ENCODE measurements around the gene RTRAF.

The RTRAF gene

GRCh38 chr14:51967521-51967920 lies 21.8 kb upstream of the RTRAF start:
- Histone ChIP-seq H3K9me3 (ENCODE audit: control insufficient read depth, insufficient read depth, low read length) (no peaks in the 10 kb centered on the region), H3K36me3 (ENCODE audit: control insufficient read depth, insufficient read depth, low read length) (no peaks in the 10 kb centered on the region)

GRCh38 chr14:51969852-51970540 lies 19.4 kb upstream of the RTRAF start:
- H3K36me3 ChIP-seq (ENCODE audit: control insufficient read depth, insufficient read depth, low read length) = no peaks in the 10 kb centered on the region
- H3K9me3 ChIP-seq (ENCODE audit: control insufficient read depth, insufficient read depth, low read length) = no peaks in the 10 kb centered on the region
- H3K9ac ChIP-seq (ENCODE audit: low read depth, low read length) = no peak overlapping the region
- H3K4me3 ChIP-seq (ENCODE audit: low read depth, low read length) = no peak overlapping the region
- H3K27me3 ChIP-seq (ENCODE audit: control insufficient read depth, insufficient read depth, low read length) = no peaks in the 10 kb centered on the region
- no peaks in the 10 kb centered on the region for H3K4me1 ChIP-seq (ENCODE audit: control insufficient read depth, insufficient read depth, low read length)

More at GRCh38 chr14:51967521-51967920, 21.8 kb upstream of the RTRAF start:
- Histone ChIP-seq H3K4me1 (ENCODE audit: control insufficient read depth, insufficient read depth, low read length) (peaks cover 3% of the 10 kb centered on the region), H3K9ac (ENCODE audit: low read depth, low read length) (no peak overlapping the region), H3K4me3 (ENCODE audit: low read depth, low read length) (no peak overlapping the region), H3K27me3 (ENCODE audit: control insufficient read depth, insufficient read depth, low read length) (no peaks in the 10 kb centered on the region)

- H3K9me3 ChIP-seq (ENCODE audit: control insufficient read depth, insufficient read depth, low read length) = no peaks in the 10 kb centered on the region
- no peak overlapping the region for H3K9ac ChIP-seq (ENCODE audit: low read depth, low read length)
Observed at GRCh38 chr14:51972566-51972965, 16.8 kb upstream of the RTRAF start.

GRCh38 chr14:51977075-51977474 lies 12.3 kb upstream of the RTRAF start:
- Histone ChIP-seq H3K36me3 (ENCODE audit: control insufficient read depth, insufficient read depth, low read length) (no peaks in the 10 kb centered on the region), H3K9ac (ENCODE audit: low read depth, low read length) (no peak overlapping the region), H3K4me3 (ENCODE audit: low read depth, low read length) (no peak overlapping the region), H3K9me3 (ENCODE audit: control insufficient read depth, insufficient read depth, low read length) (no peaks in the 10 kb centered on the region), H3K4me1 (ENCODE audit: control insufficient read depth, insufficient read depth, low read length) (no peaks in the 10 kb centered on the region), H3K27me3 (ENCODE audit: control insufficient read depth, insufficient read depth, low read length) (peaks cover 2% of the 10 kb centered on the region)

More at GRCh38 chr14:51972566-51972965, 16.8 kb upstream of the RTRAF start:
- no peak overlapping the region for H3K4me3 ChIP-seq (ENCODE audit: low read depth, low read length)
- no peaks in the 10 kb centered on the region for H3K4me1 ChIP-seq (ENCODE audit: control insufficient read depth, insufficient read depth, low read length)
- no peaks in the 10 kb centered on the region for H3K27me3 ChIP-seq (ENCODE audit: control insufficient read depth, insufficient read depth, low read length)
- H3K36me3 ChIP-seq (ENCODE audit: control insufficient read depth, insufficient read depth, low read length) = no peaks in the 10 kb centered on the region

GRCh38 chr14:51978681-51979085 lies 10.7 kb upstream of the RTRAF start:
- Histone ChIP-seq H3K27me3 (ENCODE audit: control insufficient read depth, insufficient read depth, low read length) (peaks cover 2% of the 10 kb centered on the region), H3K4me1 (ENCODE audit: control insufficient read depth, insufficient read depth, low read length) (no peaks in the 10 kb centered on the region), H3K9me3 (ENCODE audit: control insufficient read depth, insufficient read depth, low read length) (no peaks in the 10 kb centered on the region), H3K36me3 (ENCODE audit: control insufficient read depth, insufficient read depth, low read length) (no peaks in the 10 kb centered on the region), H3K9ac (ENCODE audit: low read depth, low read length) (no peak overlapping the region), H3K4me3 (ENCODE audit: low read depth, low read length) (no peak overlapping the region)

- Histone ChIP-seq H3K27me3 (ENCODE audit: control insufficient read depth, insufficient read depth, low read length) (peaks cover 2% of the 10 kb centered on the region), H3K4me3 (ENCODE audit: low read depth, low read length) (no peak overlapping the region), H3K9ac (ENCODE audit: low read depth, low read length) (no peak overlapping the region), H3K4me1 (ENCODE audit: control insufficient read depth, insufficient read depth, low read length) (no peaks in the 10 kb centered on the region), H3K9me3 (ENCODE audit: control insufficient read depth, insufficient read depth, low read length) (no peaks in the 10 kb centered on the region), H3K36me3 (ENCODE audit: control insufficient read depth, insufficient read depth, low read length) (no peaks in the 10 kb centered on the region)
Observed at GRCh38 chr14:51979088-51979709, 10.1 kb upstream of the RTRAF start.

GRCh38 chr14:51981218-51981854 lies 8.0 kb upstream of the RTRAF start:
- no peaks in the 10 kb centered on the region for H3K4me1 ChIP-seq (ENCODE audit: control insufficient read depth, insufficient read depth, low read length)
- no peak overlapping the region for H3K4me3 ChIP-seq (ENCODE audit: low read depth, low read length)
- no peaks in the 10 kb centered on the region for H3K9me3 ChIP-seq (ENCODE audit: control insufficient read depth, insufficient read depth, low read length)
- no peaks in the 10 kb centered on the region for H3K36me3 ChIP-seq (ENCODE audit: control insufficient read depth, insufficient read depth, low read length)
- H3K9ac ChIP-seq (ENCODE audit: low read depth, low read length) = no peak overlapping the region
- H3K27me3 ChIP-seq (ENCODE audit: control insufficient read depth, insufficient read depth, low read length) = peaks cover 2% of the 10 kb centered on the region

- peaks cover 3% of the 10 kb centered on the region for H3K36me3 ChIP-seq (ENCODE audit: control insufficient read depth, insufficient read depth, low read length)
- no peak overlapping the region for H3K4me3 ChIP-seq (ENCODE audit: low read depth, low read length)
- H3K4me1 ChIP-seq (ENCODE audit: control insufficient read depth, insufficient read depth, low read length) = no peaks in the 10 kb centered on the region
- H3K27me3 ChIP-seq (ENCODE audit: control insufficient read depth, insufficient read depth, low read length) = no peaks in the 10 kb centered on the region
- H3K9ac ChIP-seq (ENCODE audit: low read depth, low read length) = no peak overlapping the region
- H3K9me3 ChIP-seq (ENCODE audit: control insufficient read depth, insufficient read depth, low read length) = no peaks in the 10 kb centered on the region
Observed at GRCh38 chr14:51988221-51988620, 1.1 kb upstream of the RTRAF start.

GRCh38 chr14:51990488-51990887 lies 1.1 kb downstream of the RTRAF start:
- peak overlapping the region; percentile 93 for H3K4me3 ChIP-seq (ENCODE audit: low read depth, low read length)
- peaks cover 3% of the 10 kb centered on the region for H3K36me3 ChIP-seq (ENCODE audit: control insufficient read depth, insufficient read depth, low read length)
- H3K27me3 ChIP-seq (ENCODE audit: control insufficient read depth, insufficient read depth, low read length) = no peaks in the 10 kb centered on the region
- no peaks in the 10 kb centered on the region for H3K4me1 ChIP-seq (ENCODE audit: control insufficient read depth, insufficient read depth, low read length)
- H3K9ac ChIP-seq (ENCODE audit: low read depth, low read length) = peak overlapping the region; percentile 93
- H3K9me3 ChIP-seq (ENCODE audit: control insufficient read depth, insufficient read depth, low read length) = no peaks in the 10 kb centered on the region

GRCh38 chr14:51993285-51993920 lies 4.1 kb downstream of the RTRAF start:
- no peak overlapping the region for H3K9ac ChIP-seq (ENCODE audit: low read depth, low read length)
- H3K36me3 ChIP-seq (ENCODE audit: control insufficient read depth, insufficient read depth, low read length) = peaks cover 3% of the 10 kb centered on the region
- peaks cover 3% of the 10 kb centered on the region for H3K4me1 ChIP-seq (ENCODE audit: control insufficient read depth, insufficient read depth, low read length)

GRCh38 chr14:51996148-51996746 lies 6.9 kb downstream of the RTRAF start:
- H3K9me3 ChIP-seq (ENCODE audit: control insufficient read depth, insufficient read depth, low read length) = no peaks in the 10 kb centered on the region
- H3K27me3 ChIP-seq (ENCODE audit: control insufficient read depth, insufficient read depth, low read length) = no peaks in the 10 kb centered on the region
- no peak overlapping the region for H3K4me3 ChIP-seq (ENCODE audit: low read depth, low read length)
- H3K4me1 ChIP-seq (ENCODE audit: control insufficient read depth, insufficient read depth, low read length) = peaks cover 3% of the 10 kb centered on the region
- H3K9ac ChIP-seq (ENCODE audit: low read depth, low read length) = no peak overlapping the region
- H3K36me3 ChIP-seq (ENCODE audit: control insufficient read depth, insufficient read depth, low read length) = peaks cover 2% of the 10 kb centered on the region

More at GRCh38 chr14:51993285-51993920, 4.1 kb downstream of the RTRAF start:
- Histone ChIP-seq H3K9me3 (ENCODE audit: control insufficient read depth, insufficient read depth, low read length) (no peaks in the 10 kb centered on the region), H3K4me3 (ENCODE audit: low read depth, low read length) (no peak overlapping the region), H3K27me3 (ENCODE audit: control insufficient read depth, insufficient read depth, low read length) (no peaks in the 10 kb centered on the region)
